ENCODE data around the gene STOML3. TPM values are rescaled to one million over a fixed set of nuclear protein-coding genes. Genes with fewer than 3 reads are reported as not detected.

Gene STOML3
- total RNA-seq: not detected in 2 replicates

DNA sequence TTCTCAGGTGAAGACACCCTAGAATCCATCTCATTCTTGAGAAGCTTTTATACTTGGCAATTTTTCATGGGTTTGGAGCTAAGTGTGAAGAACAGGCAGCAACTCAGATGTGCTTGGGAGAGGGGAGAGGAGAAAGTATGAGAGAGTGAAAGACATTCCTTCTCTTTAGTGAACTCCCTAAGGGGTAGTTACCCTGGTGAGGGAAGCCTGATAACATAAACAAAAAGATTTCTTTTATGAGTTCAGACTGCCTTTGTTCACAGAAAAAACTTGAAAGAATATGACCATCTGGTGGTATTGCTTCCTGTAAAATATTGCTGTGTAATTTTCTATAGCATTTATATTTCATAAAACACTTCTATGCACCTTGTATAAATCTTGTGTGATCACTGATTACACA is at the start of gene STOML3:
TSS of gene STOML3 (minus strand) at position 139 of the 400 bp plus-strand sequence. CDS start at position 29, 110 bp downstream.

DNA sequence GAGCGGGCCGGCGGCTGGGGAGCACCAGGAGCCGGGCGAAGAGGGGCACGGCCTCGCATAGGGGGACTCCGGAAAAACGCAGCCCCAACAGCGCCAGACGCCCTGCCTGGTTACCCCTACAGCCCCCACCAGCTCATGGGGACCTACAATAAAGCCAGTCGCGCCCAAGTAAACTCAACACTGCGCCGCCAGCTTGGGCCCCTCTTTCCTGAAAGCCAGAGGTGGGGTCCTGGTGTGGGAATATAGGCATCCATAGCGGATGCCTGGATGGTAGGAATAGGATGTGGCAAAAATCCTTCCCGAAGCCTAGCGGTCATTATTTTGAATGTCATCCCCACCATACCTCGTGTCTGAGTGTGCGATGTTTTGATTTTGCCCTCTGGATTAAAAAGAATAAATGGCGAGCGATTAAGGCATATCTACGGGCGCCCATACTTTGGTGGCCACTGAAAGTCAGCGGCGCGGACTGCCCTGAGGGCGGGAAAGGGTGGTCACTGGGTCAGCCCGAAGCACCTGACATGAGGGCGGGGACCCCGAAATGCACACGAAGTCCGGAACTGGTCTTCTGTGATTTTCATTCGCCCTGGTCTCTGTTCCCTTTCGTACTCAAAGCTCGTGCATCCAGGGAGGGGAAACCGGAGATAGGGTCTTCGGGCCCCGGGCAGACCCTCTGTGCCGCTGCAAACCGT is 47.4 kb upstream of the STOML3 start, which contains the start of the genes NHLRC3 and PROSER1:
TSS of gene NHLRC3 (plus strand) at position 577 of the 689 bp plus-strand sequence. CDS start 184 bp downstream, outside the sequence.
TSS of gene PROSER1 (minus strand) at position 210 of the 689 bp plus-strand sequence. CDS start 847 bp downstream, outside the sequence.

Other genes with a start within 250 kb of the STOML3 start
- 7.7 and 10.6 TPM in 2 replicates for gene PROSER1, start 47.3 kb upstream of the STOML3 start, total RNA-seq
- gene NHLRC3, start 47.6 kb upstream of the STOML3 start, total RNA-seq: 10.9 and 11.4 TPM in 2 replicates

Data from subcutaneous preadipocyte (primary cell).